PC-3 (cell line): ENCODE results near the gene YTHDF1.

Experiments
- CTCF ChIP-seq: fragments of 300-600 bp; sonication (generic); conservative IDR thresholded peaks from 2 replicates; pipeline ENCODE4 v1.5.1; 2017; ENCODE audit warnings: antibody characterized with exemption, low read depth, mild to moderate bottlenecking, low read length
- EZH2 ChIP-seq: fragments of 300-600 bp; sonication (generic); IDR thresholded peaks from one replicate; pipeline ENCODE4 v1.6.1; 2017; ENCODE audit warnings: antibody characterized with exemption, mild to moderate bottlenecking, low read length; ENCODE audit not compliant: unreplicated experiment

- TF ChIP-seq EZH2, result no peak
- TF ChIP-seq CTCF, result peak; percentile 68
Observed at GRCh38 chr20:63186528-63187316, 29.2 kb downstream of the YTHDF1 start.
